Measurements from ENCODE around the gene DHRS1.

Gene DHRS1

GRCh38 chr14:24299255-24300191 lies at the start of gene DHRS1, which contains the start of gene NOP9:
Gene DHRS1, minus strand, starts transcription at chr14:24299780. Its CDS starts 674 bp downstream, at chr14:24299106.
Gene NOP9, plus strand, starts transcription at chr14:24299850. Its CDS starts 105 bp downstream, at chr14:24299955.
- no peaks in the 10 kb centered on the region for H3F3A ChIP-seq (ENCODE audit: low read depth)
- TF ChIP-seq CTCF (conservative IDR thresholded peaks at IDR 0.05; ENCODE audit: low read length) (no peak), EZH2phosphoT487 (IDR thresholded peaks at IDR 0.05; ENCODE audit: borderline replicate concordance) (no peak)
- peak within 1 kb of the TSS; percentile 99 for H3K4me2 ChIP-seq (ENCODE audit: low read depth, low read length, poor library complexity, severe bottlenecking)
- H3K4me3 ChIP-seq (ENCODE audit: low read length, poor library complexity, severe bottlenecking) = peak within 1 kb of the TSS; percentile 99
- peak within 1 kb of the TSS; percentile 92 for H3K9ac ChIP-seq (ENCODE audit: low read depth, low read length, poor library complexity, severe bottlenecking)
- peaks cover 10% of the 10 kb centered on the region for H4K20me1 ChIP-seq (ENCODE audit: insufficient read depth, low read length, poor library complexity, severe bottlenecking)
- H2AFZ ChIP-seq (ENCODE audit: low read length) = peak within 1 kb of the TSS; percentile 97
- H3K4me1 ChIP-seq (ENCODE audit: insufficient read depth, low read length, poor library complexity, severe bottlenecking) = peaks cover 41% of the 10 kb centered on the region
- H3K9me3 ChIP-seq (ENCODE audit: insufficient read depth, low read depth, low read length) = no peaks in the 10 kb centered on the region
- H3K27me3 ChIP-seq (ENCODE audit: insufficient read depth, low read length, poor library complexity, severe bottlenecking) = no peaks in the 10 kb centered on the region
- H3K79me2 ChIP-seq (ENCODE audit: insufficient read depth, low read length) = peaks cover 24% of the 10 kb centered on the region
- H3K36me3 ChIP-seq (ENCODE audit: insufficient read depth, low read length) = peaks cover 26% of the 10 kb centered on the region; the same call in 1 of the 2 replicates
- no peaks in the 10 kb centered on the region for H3K9me2 ChIP-seq (replicated peaks; ENCODE audit: low read depth, low read length)

- no peak overlapping the region for H3K4me3 ChIP-seq (ENCODE audit: low read length, poor library complexity, severe bottlenecking)
- no peaks in the 10 kb centered on the region for H3K79me2 ChIP-seq (ENCODE audit: insufficient read depth, low read length)
- no peaks in the 10 kb centered on the region for H4K20me1 ChIP-seq (ENCODE audit: insufficient read depth, low read length, poor library complexity, severe bottlenecking)
- H3K4me1 ChIP-seq (ENCODE audit: insufficient read depth, low read length, poor library complexity, severe bottlenecking) = no peaks in the 10 kb centered on the region
- H3K27me3 ChIP-seq (ENCODE audit: insufficient read depth, low read length, poor library complexity, severe bottlenecking) = no peaks in the 10 kb centered on the region
- H3K9me3 ChIP-seq (ENCODE audit: insufficient read depth, low read depth, low read length) = no peaks in the 10 kb centered on the region
- no peaks in the 10 kb centered on the region for H3K36me3 ChIP-seq (ENCODE audit: insufficient read depth, low read length)
- no peaks in the 10 kb centered on the region for H3F3A ChIP-seq (ENCODE audit: low read depth)
- no peak overlapping the region for H3K4me2 ChIP-seq (ENCODE audit: low read depth, low read length, poor library complexity, severe bottlenecking)
- H3K9ac ChIP-seq (ENCODE audit: low read depth, low read length, poor library complexity, severe bottlenecking) = no peak overlapping the region
- no peaks in the 10 kb centered on the region for H3K9me2 ChIP-seq (replicated peaks; ENCODE audit: low read depth, low read length)
- H2AFZ ChIP-seq (ENCODE audit: low read length) = no peak overlapping the region
- TF ChIP-seq CTCF (conservative IDR thresholded peaks at IDR 0.05; ENCODE audit: low read length) = no peak
- no peak for TF ChIP-seq EZH2phosphoT487 (IDR thresholded peaks at IDR 0.05; ENCODE audit: borderline replicate concordance)
These were observed 48.6 kb upstream of the DHRS1 start for GRCh38 chr14:24348186-24348585.

- no peaks in the 10 kb centered on the region for H3F3A ChIP-seq (ENCODE audit: low read depth)
- no peak overlapping the region for H3K9ac ChIP-seq (ENCODE audit: low read depth, low read length, poor library complexity, severe bottlenecking)
- H4K20me1 ChIP-seq (ENCODE audit: insufficient read depth, low read length, poor library complexity, severe bottlenecking) = no peaks in the 10 kb centered on the region
- H3K9me3 ChIP-seq (ENCODE audit: insufficient read depth, low read depth, low read length) = no peaks in the 10 kb centered on the region
- H2AFZ ChIP-seq (ENCODE audit: low read length) = no peak overlapping the region
- H3K9me2 ChIP-seq (replicated peaks; ENCODE audit: low read depth, low read length) = no peaks in the 10 kb centered on the region
- no peaks in the 10 kb centered on the region for H3K4me1 ChIP-seq (ENCODE audit: insufficient read depth, low read length, poor library complexity, severe bottlenecking)
- H3K27me3 ChIP-seq (ENCODE audit: insufficient read depth, low read length, poor library complexity, severe bottlenecking) = no peaks in the 10 kb centered on the region
- TF ChIP-seq EZH2phosphoT487 (IDR thresholded peaks at IDR 0.05; ENCODE audit: borderline replicate concordance) (no peak), CTCF (conservative IDR thresholded peaks at IDR 0.05; ENCODE audit: low read length) (no peak)
- H3K4me3 ChIP-seq (ENCODE audit: low read length, poor library complexity, severe bottlenecking) = no peak overlapping the region
- no peak overlapping the region for H3K4me2 ChIP-seq (ENCODE audit: low read depth, low read length, poor library complexity, severe bottlenecking)
- no peaks in the 10 kb centered on the region for H3K36me3 ChIP-seq (ENCODE audit: insufficient read depth, low read length)
- H3K79me2 ChIP-seq (ENCODE audit: insufficient read depth, low read length) = no peaks in the 10 kb centered on the region
These were observed 47.6 kb upstream of the DHRS1 start for GRCh38 chr14:24347134-24347533.

All from Loucy (cell line).